H1 (cell line): ENCODE measurements around the gene PRKCA. TPM values are rescaled to one million over a fixed set of nuclear protein-coding genes. Genes with fewer than 3 reads are reported as not detected.

Experiments
- CTCF ChIA-PET: fragments of 300-600 bp; sonication (Branson Sonifier 250); formaldehyde crosslinking; loops from one replicate; lab custom pipeline; 2021; ENCODE audit not compliant: partially characterized antibody; lab: Charles Lee
- POLR2A ChIA-PET: fragments of 300-600 bp; sonication (Branson Sonifier 250); formaldehyde crosslinking; loops from one replicate; lab custom pipeline; 2021; ENCODE audit warnings: inconsistent platforms; ENCODE audit not compliant: partially characterized antibody; lab: Charles Lee
- DNase-seq, 2 experiments: peaks; one replicate each; pipeline versions ENCODE4 v3.0.0 to v3.0.0-alpha.2; 2010 to 2022; ENCODE audit warnings: low spot score in 2 of 2, low read depth in 1 of 2, mixed read lengths in 1 of 2
- FAIRE-seq: peaks from 2 replicates; lab custom pipeline; 2011; peaks lifted over from hg19 to GRCh38; lab: Jason Lieb, UNC
- H2AFZ ChIP-seq: 2 replicates; pipeline ENCODE4 v1.8.1; 2012; ENCODE audit warnings: low read length, inconsistent platforms
- H2AK5ac ChIP-seq: 2 replicates; pipeline ENCODE4 v1.6.1; 2013; ENCODE audit warnings: low read depth, low read length
- H2BK120ac ChIP-seq: replicated peaks from 2 replicates; pipeline ENCODE3; 2013; ENCODE audit warnings: low read depth, low read length, inconsistent platforms
- H2BK12ac ChIP-seq: 2 replicates; pipeline ENCODE4 v1.6.1; 2013; ENCODE audit warnings: low read depth, low read length
- H2BK15ac ChIP-seq: 2 replicates; pipeline ENCODE4 v1.6.1; 2013; ENCODE audit warnings: low read length
- H2BK20ac ChIP-seq: 2 replicates; pipeline ENCODE4 v1.6.1; 2013; ENCODE audit warnings: low read length
- H2BK5ac ChIP-seq: 2 replicates; pipeline ENCODE4 v1.6.1; 2013; ENCODE audit warnings: low read depth, low read length
- H3K14ac ChIP-seq: 2 replicates; pipeline ENCODE4 v1.6.1; 2013; ENCODE audit warnings: inconsistent platforms; ENCODE audit not compliant: insufficient read length
- H3K18ac ChIP-seq: 2 replicates; pipeline ENCODE4 v1.6.1; 2013; ENCODE audit warnings: low read length; ENCODE audit errors: extremely low read depth
- H3K23ac ChIP-seq: 2 replicates; pipeline ENCODE4 v1.6.1; 2013; ENCODE audit warnings: inconsistent platforms; ENCODE audit not compliant: insufficient read length
- H3K23me2 ChIP-seq: 2 replicates; pipeline ENCODE4 v1.6.1; 2013; ENCODE audit warnings: low read depth, low read length
- H3K27ac ChIP-seq: 2 replicates; pipeline ENCODE4 v1.6.1; 2011; ENCODE audit warnings: low read depth, low read length, inconsistent platforms
- H3K27me3 ChIP-seq, 4 experiments: replicated peaks in 1 of 4; 1 replicate in 1 of 4; 2 replicates in 3 of 4; pipeline versions ENCODE4 v1.6.1 to v1.8.1; 2011 to 2013; ENCODE audit warnings: low read length in 3 of 4, mild to moderate bottlenecking in 3 of 4, inconsistent platforms in 2 of 4, mixed read lengths in 2 of 4, moderate library complexity in 1 of 4; ENCODE audit not compliant: control insufficient read depth in 3 of 4, insufficient read depth in 3 of 4; ENCODE audit errors: extremely low read depth in 1 of 4
- H3K36me3 ChIP-seq, 4 experiments: 2 replicates each; pipeline versions ENCODE4 v1.6.1 to v1.8.1; 2011 to 2013; ENCODE audit warnings: mild to moderate bottlenecking in 4 of 4, low read length in 3 of 4, moderate library complexity in 2 of 4, control low read depth in 1 of 4, inconsistent platforms in 1 of 4; ENCODE audit not compliant: insufficient read depth in 4 of 4, control insufficient read depth in 2 of 4
- H3K4ac ChIP-seq: replicated peaks from 2 replicates; pipeline ENCODE3; 2013; ENCODE audit warnings: low read length, low read depth, mixed read lengths, inconsistent platforms; ENCODE audit not compliant: insufficient read length
- H3K4me1 ChIP-seq, 4 experiments: replicated peaks in 1 of 4; 1 replicate in 1 of 4; 2 replicates in 3 of 4; pipeline versions ENCODE4 v1.6.1 to v1.8.1; 2011 to 2013; ENCODE audit warnings: low read length in 3 of 4, inconsistent platforms in 2 of 4, mixed read lengths in 1 of 4; ENCODE audit not compliant: insufficient read depth in 4 of 4, control insufficient read depth in 3 of 4
- H3K4me2 ChIP-seq, 2 experiments: 2 replicates each; pipeline versions ENCODE4 v1.6.1 to v1.8.1; 2011 to 2013; ENCODE audit warnings: low read depth in 2 of 2, low read length in 2 of 2, control low read depth in 1 of 2, inconsistent platforms in 1 of 2, mild to moderate bottlenecking in 1 of 2; ENCODE audit not compliant: insufficient read depth in 1 of 2
- H3K4me3 ChIP-seq, 4 experiments: fragments of 200-600, 300-600 bp in 1 of 4; sonication (generic), shearing (Covaris generic), sonication (Bioruptor Twin) in 1 of 4; 2 replicates each; pipeline versions ENCODE4 v1.5.1 to v1.8.1; 2011 to 2016; ENCODE audit warnings: low read length in 4 of 4, low read depth in 3 of 4, control low read depth in 2 of 4, inconsistent platforms in 2 of 4, mild to moderate bottlenecking in 2 of 4, mixed read lengths in 1 of 4, moderate library complexity in 1 of 4; ENCODE audit not compliant: insufficient read depth in 2 of 4; ENCODE audit errors: extremely low read depth in 1 of 4
- H3K56ac ChIP-seq: replicated peaks from 2 replicates; pipeline ENCODE3; 2013; ENCODE audit warnings: low read depth, mild to moderate bottlenecking, mixed read lengths, low read length, inconsistent platforms; ENCODE audit not compliant: insufficient read length
- H3K79me1 ChIP-seq: 2 replicates; pipeline ENCODE4 v1.6.1; 2013; ENCODE audit warnings: low read depth, low read length, control low read depth
- H3K79me2 ChIP-seq, 2 experiments: 2 replicates each; pipeline versions ENCODE4 v1.6.1 to v1.8.1; 2012 to 2013; ENCODE audit warnings: low read length in 2 of 2, mild to moderate bottlenecking in 2 of 2, inconsistent platforms in 1 of 2; ENCODE audit not compliant: insufficient read depth in 2 of 2, control insufficient read depth in 1 of 2
- H3K9ac ChIP-seq, 4 experiments: replicated peaks in 1 of 4; 1 replicate in 1 of 4; 2 replicates in 3 of 4; pipeline versions ENCODE4 v1.6.1 to v1.8.1; 2011 to 2013; ENCODE audit warnings: low read depth in 3 of 4, low read length in 3 of 4, control low read depth in 2 of 4, mild to moderate bottlenecking in 2 of 4, moderate library complexity in 2 of 4, inconsistent platforms in 1 of 4; ENCODE audit errors: extremely low read depth in 1 of 4
- H3K9me3 ChIP-seq, 2 experiments: 2 replicates each; pipeline versions ENCODE4 v1.6.1 to v1.8.1; 2012 to 2013; ENCODE audit warnings: mild to moderate bottlenecking in 2 of 2, moderate library complexity in 2 of 2, control low read depth in 1 of 2, inconsistent platforms in 1 of 2, low read depth in 1 of 2, low read length in 1 of 2, mixed read lengths in 1 of 2; ENCODE audit not compliant: insufficient read depth in 2 of 2
- H4K20me1 ChIP-seq, 2 experiments: replicated peaks in 1 of 2; 2 replicates each; pipeline versions ENCODE3 to v1.8.1; 2011 to 2013; ENCODE audit warnings: inconsistent platforms in 2 of 2, low read length in 2 of 2, mild to moderate bottlenecking in 1 of 2; ENCODE audit not compliant: insufficient read depth in 2 of 2, control insufficient read depth in 1 of 2
- H4K5ac ChIP-seq: 2 replicates; pipeline ENCODE4 v1.6.1; 2013; ENCODE audit warnings: low read length, low read depth, mixed read lengths, inconsistent platforms; ENCODE audit not compliant: insufficient read length
- H4K8ac ChIP-seq: 2 replicates; pipeline ENCODE4 v1.8.0; 2013; ENCODE audit warnings: mild to moderate bottlenecking, moderate library complexity, low read length, inconsistent platforms; ENCODE audit not compliant: insufficient read depth; ENCODE audit errors: extremely low read depth
- H4K91ac ChIP-seq: replicated peaks from 2 replicates; pipeline ENCODE3; 2013; ENCODE audit warnings: low read length, mixed read lengths, inconsistent platforms; ENCODE audit not compliant: insufficient read length
- ATF3 ChIP-seq: IDR thresholded peaks from 2 replicates; pipeline ENCODE4 v1.6.1; 2011; ENCODE audit warnings: low read depth, mild to moderate bottlenecking, low read length; ENCODE audit not compliant: insufficient read depth
- CHD2 ChIP-seq: IDR thresholded peaks from 2 replicates; pipeline ENCODE4 v1.6.1; 2012; ENCODE audit warnings: low read length, improper control_type of control experiment
- HDAC6 ChIP-seq: IDR thresholded peaks from one replicate; pipeline ENCODE4 v1.7.1; 2012; ENCODE audit warnings: low read depth, mild to moderate bottlenecking, inconsistent platforms, low read length, moderate library complexity
- NRF1 ChIP-seq: IDR thresholded peaks from 2 replicates; pipeline ENCODE4 v1.6.1; 2011; ENCODE audit warnings: mild to moderate bottlenecking, low read depth, low read length, improper control_type of control experiment
- POLR2A ChIP-seq, 2 experiments: IDR thresholded peaks; 1 replicate in 1 of 2; 2 replicates in 1 of 2; pipeline ENCODE4 v1.6.1; 2011; ENCODE audit warnings: low read depth in 2 of 2, low read length in 2 of 2, mild to moderate bottlenecking in 2 of 2; ENCODE audit errors: control extremely low read depth in 1 of 2
- POLR2AphosphoS5 ChIP-seq: IDR thresholded peaks from 2 replicates; pipeline ENCODE4 v1.6.1; 2011; ENCODE audit warnings: low read depth, low read length
- RBBP5 ChIP-seq: IDR thresholded peaks from 2 replicates; pipeline ENCODE4 v1.7.1; 2012; ENCODE audit warnings: low read depth, mild to moderate bottlenecking, inconsistent platforms, low read length, moderate library complexity, borderline replicate concordance
- RFX5 ChIP-seq: IDR thresholded peaks from 2 replicates; pipeline ENCODE4 v1.6.1; 2011; ENCODE audit warnings: low read depth, low read length, improper control_type of control experiment, borderline replicate concordance
- SAP30 ChIP-seq: fragments of 300-600 bp; sonication (generic); IDR thresholded peaks from 2 replicates; pipeline ENCODE4 v1.7.1; 2012; ENCODE audit warnings: low read length, moderate library complexity, mild to moderate bottlenecking, inconsistent platforms; ENCODE audit not compliant: insufficient read depth, insufficient replicate concordance
- SRF ChIP-seq: IDR thresholded peaks from 2 replicates; pipeline ENCODE4 v1.6.1; 2011; ENCODE audit warnings: mild to moderate bottlenecking, low read depth, low read length, moderate library complexity
- TBP ChIP-seq: IDR thresholded peaks from 2 replicates; pipeline ENCODE4 v1.6.1; 2011; ENCODE audit warnings: low read depth, low read length, improper control_type of control experiment
- WGBS, 2 experiments: shearing (Covaris generic) in 1 of 2; methylation state at CpG; one replicate each; pipeline versions ENCODE4 v1.1.6 to v1.1.7; 2013 to 2015; ENCODE audit warnings: low lambda C conversion rate in 2 of 2, mixed read lengths in 2 of 2, inconsistent platforms in 1 of 2, low coverage in 1 of 2, missing lambda C conversion rate in 1 of 2; ENCODE audit not compliant: insufficient replicate concordance in 2 of 2, insufficient coverage in 1 of 2, insufficient read length in 1 of 2; ENCODE audit errors: extremely low coverage in 1 of 2, missing lambda C conversion rate in 1 of 2; 5-methylcytosine and 5-hydroxymethylcytosine counted together
- polyA plus RNA-seq, 7 experiments: library from polyadenylated mRNA; depleted of rRNA in 3 of 7; stranded (reverse) in 5 of 7; unstranded in 2 of 7; fragments of >200 nt in 5 of 7; fragments of 200-250 nt in 2 of 7; gene quantifications; 1 replicate in 5 of 7; 2 replicates in 1 of 7; 4 replicates in 1 of 7; pipeline versions ENCODE4 v1.2.1 to v1.2.3, GENCODE V29; 2011 to 2013; ENCODE audit warnings: missing spikeins in 2 of 7, mixed read lengths in 2 of 7
- total RNA-seq: library from RNA; stranded (reverse); fragmentation: NEBNext Ultra II Directional; extraction: Animal tissue kit (Norgen Biotek cat#: 25700); gene quantifications from 2 replicates; pipeline ENCODE4 v1.2.1, GENCODE V29; 2021
- TF ChIP-seq, protein P1 (sequence below), 3 experiments: IDR thresholded peaks; 1 replicate in 2 of 3; 2 replicates in 1 of 3; pipeline versions ENCODE4 v1.5.1 to v1.6.1; 2011; ENCODE audit warnings: low read length in 3 of 3, mild to moderate bottlenecking in 3 of 3, inconsistent platforms in 2 of 3, low read depth in 1 of 3, moderate library complexity in 1 of 3; ENCODE audit not compliant: insufficient read depth in 1 of 3; ENCODE audit errors: control extremely low read depth in 1 of 3

Gene PRKCA
- total and polyA plus RNA-seq, 2 of the 8 experiments (the other 6 are each of a cell fraction or from before 2014, with no cell fraction given) = 5.8 to 17.8 TPM

GRCh38 chr17:66443606-66444005 lies 141.2 kb downstream of the PRKCA start:
- no peak for DNase-seq
- H3K79me1 ChIP-seq = no peaks in the 10 kb centered on the region
- no peak overlapping the region for H3K23ac ChIP-seq
- H3K4me1 ChIP-seq = peaks cover 2 to 5% (median 2%) of the 10 kb centered on the region in 4 experiments; a peak in 6 of 7 replicates
- no peaks in the 10 kb centered on the region for H4K20me1 ChIP-seq
- WGBS, 2 experiments = 85% methylated on average over 9 of the region's 9 CpGs; no CpG with 5 or more reads in 1 of the 2 experiments
- H4K91ac ChIP-seq = no peak overlapping the region
- H2BK120ac ChIP-seq = no peak overlapping the region
- no peak overlapping the region for H3K18ac ChIP-seq
- H3K36me3 ChIP-seq = no peaks in the 10 kb centered on the region
- H4K5ac ChIP-seq = no peak overlapping the region
- H3K9ac ChIP-seq = no peak overlapping the region
- H2AK5ac ChIP-seq = no peak overlapping the region
- no peak overlapping the region for H2BK5ac ChIP-seq
- no peak overlapping the region for H2BK20ac ChIP-seq
- no peak overlapping the region for H2BK12ac ChIP-seq
- no peak overlapping the region for H3K14ac ChIP-seq
- no peaks in the 10 kb centered on the region; the same call in 1 of the 2 replicates for H3K23me2 ChIP-seq
- ChIA-PET CTCF (interaction anchor here (1.2 kb wide), 1 partner anchor 12 kb away, joined by 4 read pairs; no protein-coding TSS in a partner anchor), POLR2A (no interaction called here)
- FAIRE-seq = no peak
- no peaks in the 10 kb centered on the region for H3K27me3 ChIP-seq
- peaks cover 0 to 3% of the 10 kb centered on the region in 2 experiments; a peak in 2 of 4 replicates for H3K79me2 ChIP-seq
- no peaks in the 10 kb centered on the region for H3K9me3 ChIP-seq
- no peak overlapping the region for H3K56ac ChIP-seq
- no peak overlapping the region for H3K4me3 ChIP-seq
- H2BK15ac ChIP-seq = no peak overlapping the region
- no peak overlapping the region for H4K8ac ChIP-seq
- no peak overlapping the region for H3K27ac ChIP-seq
- H2AFZ ChIP-seq = no peak overlapping the region
- H3K4me2 ChIP-seq = no peak overlapping the region
- H3K4ac ChIP-seq = no peak overlapping the region
- TF ChIP-seq TBP = no peak
- no peak for TF ChIP-seq SAP30
- no peak for TF ChIP-seq HDAC6
- TF ChIP-seq POLR2AphosphoS5 = no peak
- TF ChIP-seq, protein P1, sequence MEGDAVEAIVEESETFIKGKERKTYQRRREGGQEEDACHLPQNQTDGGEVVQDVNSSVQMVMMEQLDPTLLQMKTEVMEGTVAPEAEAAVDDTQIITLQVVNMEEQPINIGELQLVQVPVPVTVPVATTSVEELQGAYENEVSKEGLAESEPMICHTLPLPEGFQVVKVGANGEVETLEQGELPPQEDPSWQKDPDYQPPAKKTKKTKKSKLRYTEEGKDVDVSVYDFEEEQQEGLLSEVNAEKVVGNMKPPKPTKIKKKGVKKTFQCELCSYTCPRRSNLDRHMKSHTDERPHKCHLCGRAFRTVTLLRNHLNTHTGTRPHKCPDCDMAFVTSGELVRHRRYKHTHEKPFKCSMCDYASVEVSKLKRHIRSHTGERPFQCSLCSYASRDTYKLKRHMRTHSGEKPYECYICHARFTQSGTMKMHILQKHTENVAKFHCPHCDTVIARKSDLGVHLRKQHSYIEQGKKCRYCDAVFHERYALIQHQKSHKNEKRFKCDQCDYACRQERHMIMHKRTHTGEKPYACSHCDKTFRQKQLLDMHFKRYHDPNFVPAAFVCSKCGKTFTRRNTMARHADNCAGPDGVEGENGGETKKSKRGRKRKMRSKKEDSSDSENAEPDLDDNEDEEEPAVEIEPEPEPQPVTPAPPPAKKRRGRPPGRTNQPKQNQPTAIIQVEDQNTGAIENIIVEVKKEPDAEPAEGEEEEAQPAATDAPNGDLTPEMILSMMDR (IDR thresholded peaks at IDR 0.05; ENCODE audit: control extremely low read depth in 1 of 3, insufficient read depth in 1 of 3, low read depth in 1 of 3, low read length in 3 of 3) = no peak
- TF ChIP-seq SRF = no peak
- TF ChIP-seq ATF3 = no peak
- no peak for TF ChIP-seq RFX5
- no peak for TF ChIP-seq NRF1
- TF ChIP-seq CHD2 = no peak
- no peak for TF ChIP-seq RBBP5
- TF ChIP-seq POLR2A (IDR thresholded peaks at IDR 0.05; ENCODE audit: control extremely low read depth in 1 of 2, low read depth in 2 of 2, low read length in 2 of 2) = no peak
